ENCODE measurements around the gene RAB32.

RAB32 gene

DNA sequence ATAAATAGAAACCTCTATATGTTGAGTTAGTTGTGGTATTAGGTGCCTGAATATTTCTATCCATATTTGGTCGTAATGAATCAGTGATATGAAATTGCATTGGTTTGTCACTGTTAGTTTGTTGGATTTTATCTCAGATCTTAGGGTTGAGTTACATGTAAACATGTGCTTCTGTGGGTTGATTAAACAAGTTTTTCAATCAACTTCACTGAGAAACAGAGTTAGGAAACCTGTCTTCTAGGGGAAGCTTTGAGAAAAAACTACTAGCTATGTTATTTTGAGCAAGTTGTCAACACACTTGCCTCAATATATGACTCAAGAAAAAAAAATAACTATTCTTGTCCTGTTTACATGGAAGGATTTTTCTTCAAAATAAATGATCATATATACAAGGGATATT lies 40.3 kb downstream of the RAB32 start:
- no peak for DNase-seq

DNA sequence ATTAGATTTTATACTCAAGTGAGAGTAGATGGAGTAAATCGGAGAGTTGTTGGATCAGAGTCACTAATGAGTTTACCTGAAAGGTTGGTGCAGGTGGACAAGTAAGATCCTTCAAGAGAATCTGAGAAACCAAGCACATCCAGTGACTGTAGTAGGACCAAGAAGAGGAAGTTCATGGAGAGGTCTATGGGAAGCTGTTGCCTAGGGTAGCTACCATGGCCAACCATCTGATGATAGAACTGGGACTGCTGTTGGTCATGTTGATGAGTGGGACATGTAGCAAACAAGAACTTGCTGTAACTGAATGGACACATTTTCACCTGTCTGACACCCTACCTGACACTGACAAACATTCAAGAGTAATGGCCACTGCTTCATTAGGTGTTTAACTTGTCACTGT lies 43.8 kb downstream of the RAB32 start:
- no peak for DNase-seq

DNA sequence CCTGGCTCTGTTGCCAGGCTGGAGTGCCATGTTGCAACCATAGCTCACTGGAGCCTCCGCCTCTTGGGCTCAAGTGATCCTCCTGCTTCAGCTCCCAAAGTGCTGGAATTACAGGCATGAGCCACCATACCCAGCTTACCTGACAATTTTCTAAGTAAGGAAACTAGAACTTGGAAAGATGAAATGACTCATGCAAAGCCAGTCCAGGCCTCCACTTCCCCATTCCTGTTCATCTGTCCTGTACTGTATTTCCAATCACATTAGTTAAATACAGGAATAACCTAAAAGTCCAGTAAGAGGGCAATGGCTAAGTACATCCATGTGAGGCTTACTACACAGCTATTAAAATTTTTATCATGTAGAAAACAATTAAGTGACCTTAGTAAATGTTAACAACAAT lies 46.9 kb downstream of the RAB32 start:
- DNase-seq = no peak

DNA sequence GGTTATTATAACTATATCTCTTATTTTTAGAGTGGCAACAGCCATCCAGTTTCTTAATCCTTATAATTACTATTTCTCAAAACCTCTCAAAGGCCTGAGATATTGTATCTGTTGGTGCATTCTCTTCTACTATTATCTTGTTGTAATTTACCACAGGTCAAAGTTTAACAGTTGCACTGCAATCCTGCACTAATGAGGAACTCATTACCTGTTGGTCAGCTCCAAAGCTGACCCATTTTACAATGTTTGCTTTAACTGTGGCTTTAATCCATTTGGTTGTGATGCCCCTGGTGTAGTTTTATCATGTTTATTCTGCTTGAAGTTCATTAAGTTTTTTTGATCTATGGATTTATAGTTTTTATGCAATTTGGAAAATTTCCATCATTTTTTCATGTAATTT lies 48.8 kb downstream of the RAB32 start:
- DNase-seq = no peak

DNA sequence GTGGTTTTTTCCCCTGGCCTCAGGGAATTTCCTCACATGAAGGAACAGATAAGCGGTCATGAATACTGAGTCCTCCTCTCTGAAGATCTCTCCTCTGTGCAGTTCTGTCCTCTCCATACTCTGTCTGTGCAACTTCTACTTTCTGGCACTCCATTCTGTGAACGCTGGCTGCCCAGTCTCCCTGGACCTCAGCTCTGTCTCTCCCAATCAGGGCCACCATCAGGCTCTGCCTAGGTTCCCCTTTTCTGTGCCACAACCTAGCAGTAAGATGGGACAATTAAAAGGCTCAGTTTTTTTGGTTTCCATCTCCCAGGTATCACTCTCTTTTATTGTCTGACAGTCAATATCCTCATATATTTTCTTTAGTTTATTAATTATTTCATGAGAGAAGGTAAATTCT lies 50.4 kb downstream of the RAB32 start:
- no peak for DNase-seq

DNA sequence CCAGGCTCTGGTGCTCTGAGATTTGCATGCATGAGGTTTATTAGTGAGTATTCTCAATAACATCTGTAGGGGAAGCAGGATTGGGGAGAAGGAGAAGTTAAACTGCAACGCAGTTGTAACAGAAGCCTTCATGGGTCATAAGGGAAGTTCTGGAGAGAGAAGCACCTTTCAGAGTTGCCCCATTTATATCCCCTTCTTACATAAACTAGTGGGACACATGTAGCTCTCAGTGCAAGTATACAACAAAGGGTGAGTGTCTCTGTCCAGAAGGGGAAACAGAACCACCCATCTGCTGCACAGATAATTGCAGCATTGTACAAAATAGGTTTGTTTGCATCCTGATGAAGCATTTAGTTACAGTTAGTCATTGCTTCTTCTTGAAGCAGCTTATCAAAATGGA lies 50.9 kb downstream of the RAB32 start:
- no peak for DNase-seq

DNA sequence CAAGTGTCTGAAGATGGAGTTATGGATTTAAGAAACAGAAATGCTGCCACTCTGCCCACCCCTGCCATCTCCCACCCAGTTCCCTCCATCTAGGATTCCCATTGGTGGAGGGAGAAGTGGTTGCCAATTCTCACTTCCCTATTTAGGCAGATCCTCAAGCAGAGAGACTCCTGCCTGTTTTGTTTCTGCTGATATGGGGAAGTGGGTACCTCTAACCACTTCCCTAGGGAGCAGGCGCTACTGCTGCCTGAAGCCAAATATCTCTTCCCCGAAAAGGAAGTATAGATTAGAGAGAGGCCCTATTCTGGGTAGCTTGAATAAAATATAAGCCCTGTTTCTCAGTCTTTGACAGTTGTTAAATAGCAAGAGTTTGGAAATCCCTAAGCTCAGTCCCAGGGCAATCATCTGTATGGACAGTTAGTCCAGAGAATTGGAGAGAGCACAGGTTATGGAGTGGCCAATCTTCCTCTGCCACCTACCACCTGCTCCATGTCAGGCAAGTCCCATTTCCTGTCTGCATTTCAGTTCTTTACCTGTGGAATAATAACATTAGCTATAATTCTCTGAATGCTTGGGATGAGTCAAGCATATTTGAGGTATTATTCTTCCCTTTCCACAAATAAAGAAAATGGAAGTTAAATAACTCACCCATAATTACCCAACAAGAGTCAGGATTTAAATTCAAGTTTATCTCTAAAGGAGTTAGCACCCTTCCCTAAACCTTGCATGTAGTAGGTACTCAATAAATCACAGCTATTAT lies 52.5 kb downstream of the RAB32 start:
- DNase-seq = no peak

DNA sequence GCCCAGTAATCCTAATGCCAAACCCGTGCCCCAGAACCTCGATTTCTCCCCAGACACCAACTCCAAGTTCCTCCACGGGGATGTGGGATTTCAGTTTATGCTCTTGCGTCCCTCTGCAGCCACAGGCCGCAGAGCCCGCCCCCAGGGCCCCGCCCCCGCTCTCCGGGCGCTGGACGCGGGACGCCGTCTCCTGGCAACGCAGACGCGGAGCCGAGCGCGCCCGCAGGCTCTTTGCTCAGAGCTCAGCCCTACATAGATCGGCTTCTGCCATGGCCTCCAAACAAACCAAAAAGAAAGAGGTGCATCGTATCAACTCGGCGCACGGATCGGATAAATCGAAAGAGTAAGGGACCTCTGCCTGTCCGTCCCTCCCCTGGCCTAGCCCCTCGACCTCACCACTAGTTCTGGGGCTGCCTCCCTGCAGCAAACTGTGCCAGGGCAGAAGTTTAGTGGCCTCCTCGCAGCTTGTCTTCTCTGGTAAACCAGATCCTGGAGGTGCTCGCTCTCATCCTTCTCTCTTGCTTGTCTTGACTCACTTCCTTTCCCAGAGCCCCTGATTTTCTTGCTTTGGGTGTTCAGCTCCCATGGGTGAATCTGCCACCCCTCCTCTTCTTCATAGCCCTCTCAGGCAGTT lies 55.3 kb downstream of the RAB32 start, which contains the start of gene ADGB:
Gene ADGB, plus strand, starts transcription at position 201 of the 634 bp plus-strand sequence. Its CDS starts 69 bp downstream, at position 270.
- DNase-seq = peak; percentile 6

DNA sequence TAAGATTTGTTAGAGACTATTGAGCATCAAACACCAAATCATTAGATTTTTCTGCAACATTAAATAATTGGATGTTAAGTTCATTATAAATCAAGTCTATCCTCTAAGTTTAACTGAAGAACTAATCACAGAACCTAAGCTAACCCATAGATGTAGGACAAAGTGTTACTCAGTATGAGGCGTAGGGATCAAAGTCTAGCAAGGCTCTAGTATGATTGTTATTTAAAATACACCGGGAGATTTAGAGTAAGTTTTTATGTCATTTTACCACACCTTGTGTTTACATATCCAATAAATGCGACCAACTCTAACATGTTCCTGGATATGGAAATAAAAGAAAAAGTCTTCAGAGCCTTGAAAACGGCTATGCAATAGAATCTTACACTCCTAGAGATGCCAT lies 57.7 kb downstream of the RAB32 start:
- DNase-seq = no peak

DNA sequence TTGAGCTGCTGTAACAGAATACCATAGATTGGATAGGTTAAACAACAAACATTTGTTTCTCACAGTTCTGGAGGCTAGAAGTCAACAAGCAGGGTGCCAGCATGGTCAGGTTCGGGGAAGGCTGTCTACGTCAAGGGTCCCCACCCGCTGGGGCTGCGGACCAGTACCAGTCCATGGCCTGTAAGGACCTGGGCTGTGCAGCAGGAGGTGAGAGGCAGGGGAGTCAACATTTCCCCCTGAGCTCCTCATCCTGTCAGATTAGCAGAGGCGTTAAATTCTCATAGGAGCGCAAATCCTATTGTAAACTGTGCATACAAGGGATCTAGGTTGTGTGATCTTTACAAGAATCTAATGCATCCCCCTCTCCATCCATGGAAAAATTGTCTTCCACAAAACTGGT lies 58.9 kb downstream of the RAB32 start:
- DNase-seq = no peak

Measured in stimulated activated CD4-positive, alpha-beta T cell treated with anti-CD3 and anti-CD28 coated beads, Interleukin-15, amount 100 ng/mL, for 24 hours (primary cell).